WTC11 (cell line): ENCODE results near the gene CFAP77. TPM values are rescaled to one million over a fixed set of nuclear protein-coding genes. Genes with fewer than 3 reads are reported as not detected.

Source experiments
- ATAC-seq: fragments of 200-7000 bp; cut with Tn5 transposase; 2 replicates; pipeline ENCODE4 v1.10.0; 2021; ENCODE audit warnings: mild to moderate bottlenecking, moderate library complexity
- CTCF ChIA-PET: fragments of 300-600 bp; sonication (Branson Sonifier 250); formaldehyde crosslinking; loops from one replicate; lab custom pipeline; 2021; ENCODE audit warnings: antibody characterized with exemption; lab: Charles Lee
- POLR2A ChIA-PET: fragments of 350-600 bp; sonication (Branson Sonifier 250); formaldehyde crosslinking; loops from one replicate; lab custom pipeline; 2021; ENCODE audit warnings: antibody characterized with exemption; lab: Charles Lee
- DNase-seq: peaks from one replicate; pipeline ENCODE4 v3.0.0; 2021; ENCODE audit warnings: low spot score
- H3K27ac Mint-ChIP-seq: 2 replicates; pipeline ENCODE4 v1.8.0; 2021; ENCODE audit warnings: mixed read lengths
- H3K27me3 Mint-ChIP-seq: 2 replicates; pipeline ENCODE4 v1.8.0; 2021; ENCODE audit warnings: low read depth, mild to moderate bottlenecking, moderate library complexity, mixed read lengths
- H3K36me3 Mint-ChIP-seq: 2 replicates; pipeline ENCODE4 v1.8.0; 2021; ENCODE audit warnings: mixed read lengths
- H3K4me1 Mint-ChIP-seq: 2 replicates; pipeline ENCODE4 v1.8.0; 2022; ENCODE audit warnings: mixed read lengths
- H3K4me3 Mint-ChIP-seq: 2 replicates; pipeline ENCODE4 v1.8.0; 2021; ENCODE audit warnings: mild to moderate bottlenecking, moderate library complexity, mixed read lengths
- H3K9me3 Mint-ChIP-seq: 2 replicates; pipeline ENCODE4 v1.8.0; 2021; ENCODE audit warnings: mixed read lengths
- AR ChIP-seq: fragments of 250-450 bp; sonication (Bioruptor Pico); IDR thresholded peaks from 2 replicates; pipeline ENCODE4 v1.9.0; 2021; ENCODE audit warnings: mild to moderate bottlenecking
- ATF1 ChIP-seq: sonication (generic); formaldehyde crosslinking; IDR thresholded peaks from 2 replicates; pipeline ENCODE4 v1.8.1; 2023; ENCODE audit warnings: mild to moderate bottlenecking, moderate library complexity, missing genetic modification reagents
- CTCF ChIP-seq: fragments of 200-600 bp; IDR thresholded peaks from 2 replicates; pipeline ENCODE4 v1.8.0; 2022; ENCODE audit warnings: antibody characterized with exemption
- E2F4 ChIP-seq: sonication (generic); formaldehyde crosslinking; IDR thresholded peaks from 2 replicates; pipeline ENCODE4 v1.8.1; 2022; ENCODE audit warnings: low read depth, mild to moderate bottlenecking, moderate library complexity, missing genetic modification reagents, borderline replicate concordance
- ETV6 ChIP-seq: sonication (generic); formaldehyde crosslinking; IDR thresholded peaks from 2 replicates; pipeline ENCODE4 v1.8.1; 2022; ENCODE audit warnings: mild to moderate bottlenecking, missing genetic modification reagents
- FOXK1 ChIP-seq: sonication (generic); formaldehyde crosslinking; IDR thresholded peaks from 2 replicates; pipeline ENCODE4 v1.8.0; 2022; ENCODE audit warnings: mild to moderate bottlenecking, moderate library complexity, missing genetic modification reagents
- FOXP1 ChIP-seq: sonication (generic); formaldehyde crosslinking; IDR thresholded peaks from 2 replicates; pipeline ENCODE4 v1.8.0; 2022; ENCODE audit warnings: missing genetic modification reagents, mild to moderate bottlenecking, moderate library complexity, borderline replicate concordance
- GABPB1 ChIP-seq: sonication (generic); formaldehyde crosslinking; IDR thresholded peaks from 2 replicates; pipeline ENCODE4 v1.8.1; 2023; ENCODE audit warnings: mild to moderate bottlenecking, missing genetic modification reagents
- GRHL2 ChIP-seq: fragments of 250-450 bp; sonication (Bioruptor Pico); IDR thresholded peaks from 2 replicates; pipeline ENCODE4 v1.8.0; 2022; ENCODE audit warnings: mild to moderate bottlenecking, moderate library complexity; ENCODE audit not compliant: insufficient replicate concordance, severe bottlenecking
- KAT7 ChIP-seq: sonication (generic); formaldehyde crosslinking; IDR thresholded peaks from 2 replicates; pipeline ENCODE4 v1.8.1; 2023; ENCODE audit warnings: missing genetic modification reagents, mild to moderate bottlenecking, borderline replicate concordance
- MYBL2 ChIP-seq: sonication (generic); formaldehyde crosslinking; IDR thresholded peaks from 2 replicates; pipeline ENCODE4 v1.8.1; 2023; ENCODE audit warnings: mild to moderate bottlenecking, moderate library complexity, missing genetic modification reagents
- NR2C2 ChIP-seq: sonication (generic); formaldehyde crosslinking; IDR thresholded peaks from 2 replicates; pipeline ENCODE4 v1.8.0; 2022; ENCODE audit warnings: mild to moderate bottlenecking, missing genetic modification reagents
- RELA ChIP-seq: sonication (generic); formaldehyde crosslinking; IDR thresholded peaks from 2 replicates; pipeline ENCODE4 v1.8.1; 2022; ENCODE audit warnings: missing genetic modification reagents, mild to moderate bottlenecking, borderline replicate concordance
- SMAD3 ChIP-seq: sonication (generic); formaldehyde crosslinking; IDR thresholded peaks from 2 replicates; pipeline ENCODE4 v1.8.0; 2022; ENCODE audit warnings: missing genetic modification reagents, mild to moderate bottlenecking, borderline replicate concordance
- TP53 ChIP-seq: sonication (generic); formaldehyde crosslinking; IDR thresholded peaks from 2 replicates; pipeline ENCODE4 v1.8.1; 2023; ENCODE audit warnings: mild to moderate bottlenecking, missing genetic modification reagents
- ZBTB21 ChIP-seq: sonication (generic); formaldehyde crosslinking; IDR thresholded peaks from 2 replicates; pipeline ENCODE4 v1.8.1; 2023; ENCODE audit warnings: mild to moderate bottlenecking, missing genetic modification reagents, borderline replicate concordance
- ZNF317 ChIP-seq: sonication (generic); formaldehyde crosslinking; IDR thresholded peaks from 2 replicates; pipeline ENCODE4 v1.8.1; 2023; ENCODE audit warnings: low read depth, mild to moderate bottlenecking, moderate library complexity, missing genetic modification reagents, borderline replicate concordance
- ZNF416 ChIP-seq: fragments of 250-450 bp; sonication (Bioruptor Pico); IDR thresholded peaks from 2 replicates; pipeline ENCODE4 v1.9.0; 2021; ENCODE audit warnings: mild to moderate bottlenecking, inconsistent platforms
- ZNF423 ChIP-seq: fragments of 250-450 bp; sonication (Bioruptor Pico); IDR thresholded peaks from 2 replicates; pipeline ENCODE4 v2.1.2; 2022; ENCODE audit warnings: mild to moderate bottlenecking, moderate library complexity
- total RNA-seq: library from RNA; stranded (reverse); gene quantifications from 3 replicates; pipeline ENCODE4 v1.2.3, GENCODE V29; 2021
- TF ChIP-seq, protein P1 (sequence below): sonication (generic); formaldehyde crosslinking; IDR thresholded peaks from 2 replicates; pipeline ENCODE4 v1.8.1; 2023; ENCODE audit warnings: mild to moderate bottlenecking, moderate library complexity, missing genetic modification reagents
- TF ChIP-seq, protein P2 (sequence below): sonication (generic); formaldehyde crosslinking; IDR thresholded peaks from 2 replicates; pipeline ENCODE4 v1.8.1; 2022; ENCODE audit warnings: missing genetic modification reagents, borderline replicate concordance
- TF ChIP-seq, protein P3 (sequence below): sonication (generic); formaldehyde crosslinking; IDR thresholded peaks from 2 replicates; pipeline ENCODE4 v1.8.1; 2023; ENCODE audit warnings: mild to moderate bottlenecking, missing genetic modification reagents

Gene CFAP77
- total RNA-seq, 1 experiment from 2014 or later: 1.2 TPM

DNA sequence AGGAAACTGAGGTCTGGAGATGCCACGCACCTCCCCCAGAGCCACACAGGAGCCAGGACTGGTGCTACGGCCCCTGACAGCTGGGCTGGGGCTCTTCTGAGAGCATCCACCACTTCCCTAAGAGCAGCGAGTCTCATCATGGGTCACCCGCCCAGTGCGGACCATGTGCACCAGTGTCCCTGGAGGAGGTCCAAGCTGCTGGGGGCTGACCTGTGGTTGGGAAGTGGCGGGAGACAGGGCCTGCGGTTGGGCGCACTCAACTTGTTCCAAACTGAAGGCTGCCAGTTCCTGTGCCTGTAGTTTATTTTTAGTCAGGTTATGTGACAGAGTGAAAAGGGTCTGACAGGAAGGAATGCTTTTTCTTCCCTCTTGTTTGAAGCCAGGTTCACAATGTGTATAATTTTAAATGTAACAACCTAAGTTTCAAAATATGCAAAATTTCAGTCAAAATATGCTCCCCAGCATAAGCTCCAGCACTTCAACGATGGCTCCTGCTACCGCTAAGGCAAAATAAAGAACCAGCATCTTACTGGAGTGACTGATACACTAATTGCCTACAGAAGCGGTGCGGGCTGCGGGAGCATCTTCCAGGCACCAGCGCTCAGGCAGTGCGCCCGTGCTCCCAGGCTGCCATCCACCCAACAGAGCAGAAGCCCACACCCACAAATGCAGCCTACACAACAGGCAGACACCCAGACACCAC, 187.2 kb downstream of the CFAP77 start:
- ChIA-PET CTCF (no interaction called here), POLR2A (no interaction called here)
- peaks cover 13% of the 10 kb centered on the region for H3K27me3 Mint-ChIP-seq
- no peak overlapping the region for H3K27ac Mint-ChIP-seq
- H3K4me3 Mint-ChIP-seq: no peak overlapping the region
- peaks cover 32% of the 10 kb centered on the region for H3K36me3 Mint-ChIP-seq
- no peak for ATAC-seq
- TF ChIP-seq ETV6 (CRISPR knock-in tag) (no peak), GRHL2 (CRISPR knock-in tag) (no peak), ZNF416 (CRISPR knock-in tag) (no peak), SMAD3 (CRISPR knock-in tag) (no peak), CTCF (no peak), GABPB1 (CRISPR knock-in tag) (no peak), KAT7 (CRISPR knock-in tag) (no peak), FOXK1 (CRISPR knock-in tag) (no peak), ZBTB21 (CRISPR knock-in tag) (no peak), ATF1 (no peak), TP53 (CRISPR knock-in tag) (no peak), NR2C2 (CRISPR knock-in tag) (no peak), ZNF423 (CRISPR knock-in tag) (no peak), MYBL2 (CRISPR knock-in tag) (no peak), ZNF317 (CRISPR knock-in tag) (no peak), FOXP1 (CRISPR knock-in tag) (no peak), AR (CRISPR knock-in tag) (no peak)
- TF ChIP-seq, protein P1, sequence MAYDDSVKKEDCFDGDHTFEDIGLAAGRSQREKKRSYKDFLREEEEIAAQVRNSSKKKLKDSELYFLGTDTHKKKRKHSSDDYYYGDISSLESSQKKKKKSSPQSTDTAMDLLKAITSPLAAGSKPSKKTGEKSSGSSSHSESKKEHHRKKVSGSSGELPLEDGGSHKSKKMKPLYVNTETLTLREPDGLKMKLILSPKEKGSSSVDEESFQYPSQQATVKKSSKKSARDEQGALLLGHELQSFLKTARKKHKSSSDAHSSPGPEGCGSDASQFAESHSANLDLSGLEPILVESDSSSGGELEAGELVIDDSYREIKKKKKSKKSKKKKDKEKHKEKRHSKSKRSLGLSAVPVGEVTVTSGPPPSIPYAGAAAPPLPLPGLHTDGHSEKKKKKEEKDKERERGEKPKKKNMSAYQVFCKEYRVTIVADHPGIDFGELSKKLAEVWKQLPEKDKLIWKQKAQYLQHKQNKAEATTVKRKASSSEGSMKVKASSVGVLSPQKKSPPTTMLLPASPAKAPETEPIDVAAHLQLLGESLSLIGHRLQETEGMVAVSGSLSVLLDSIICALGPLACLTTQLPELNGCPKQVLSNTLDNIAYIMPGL (CRISPR knock-in tag): no peak
- H3K4me1 Mint-ChIP-seq: peaks cover 16% of the 10 kb centered on the region
- H3K9me3 Mint-ChIP-seq: no peaks in the 10 kb centered on the region
- DNase-seq: no peak

GRCh38 chr9:132600326-132600984, 190.4 kb downstream of the CFAP77 start:
- POLR2A ChIA-PET: no interaction called here
- H3K27ac Mint-ChIP-seq: no peak overlapping the region; the same call in 1 of the 2 replicates

More at GRCh38 chr9:132600326-132600984, 190.4 kb downstream of the CFAP77 start:
- no peaks in the 10 kb centered on the region for H3K27me3 Mint-ChIP-seq
- CTCF ChIA-PET: no interaction called here
- TF ChIP-seq, protein P2, sequence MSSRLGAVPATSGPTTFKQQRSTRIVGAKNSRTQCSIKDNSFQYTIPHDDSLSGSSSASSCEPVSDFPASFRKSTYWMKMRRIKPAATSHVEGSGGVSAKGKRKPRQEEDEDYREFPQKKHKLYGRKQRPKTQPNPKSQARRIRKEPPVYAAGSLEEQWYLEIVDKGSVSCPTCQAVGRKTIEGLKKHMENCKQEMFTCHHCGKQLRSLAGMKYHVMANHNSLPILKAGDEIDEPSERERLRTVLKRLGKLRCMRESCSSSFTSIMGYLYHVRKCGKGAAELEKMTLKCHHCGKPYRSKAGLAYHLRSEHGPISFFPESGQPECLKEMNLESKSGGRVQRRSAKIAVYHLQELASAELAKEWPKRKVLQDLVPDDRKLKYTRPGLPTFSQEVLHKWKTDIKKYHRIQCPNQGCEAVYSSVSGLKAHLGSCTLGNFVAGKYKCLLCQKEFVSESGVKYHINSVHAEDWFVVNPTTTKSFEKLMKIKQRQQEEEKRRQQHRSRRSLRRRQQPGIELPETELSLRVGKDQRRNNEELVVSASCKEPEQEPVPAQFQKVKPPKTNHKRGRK (CRISPR knock-in tag): no peak
- TF ChIP-seq, protein P3, sequence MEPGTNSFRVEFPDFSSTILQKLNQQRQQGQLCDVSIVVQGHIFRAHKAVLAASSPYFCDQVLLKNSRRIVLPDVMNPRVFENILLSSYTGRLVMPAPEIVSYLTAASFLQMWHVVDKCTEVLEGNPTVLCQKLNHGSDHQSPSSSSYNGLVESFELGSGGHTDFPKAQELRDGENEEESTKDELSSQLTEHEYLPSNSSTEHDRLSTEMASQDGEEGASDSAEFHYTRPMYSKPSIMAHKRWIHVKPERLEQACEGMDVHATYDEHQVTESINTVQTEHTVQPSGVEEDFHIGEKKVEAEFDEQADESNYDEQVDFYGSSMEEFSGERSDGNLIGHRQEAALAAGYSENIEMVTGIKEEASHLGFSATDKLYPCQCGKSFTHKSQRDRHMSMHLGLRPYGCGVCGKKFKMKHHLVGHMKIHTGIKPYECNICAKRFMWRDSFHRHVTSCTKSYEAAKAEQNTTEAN: no peak
- TF ChIP-seq E2F4 (CRISPR knock-in tag) (no peak), RELA (CRISPR knock-in tag) (no peak)
- ATAC-seq (no peak), DNase-seq (no peak)
- H3K9me3 Mint-ChIP-seq: no peaks in the 10 kb centered on the region
- no peak overlapping the region for H3K4me3 Mint-ChIP-seq
- peaks cover 31% of the 10 kb centered on the region; the same call in 1 of the 2 replicates for H3K36me3 Mint-ChIP-seq
- peaks cover 1% of the 10 kb centered on the region; the same call in 1 of the 2 replicates for H3K4me1 Mint-ChIP-seq
